Mammary epithelial cell (primary cell): ENCODE results near the gene GRAP2.

ENCODE experiments used
- CTCF ChIP-seq, 2 donors: IDR thresholded peaks in 1 of 2; conservative IDR thresholded peaks in 1 of 2; 2 replicates each; pipeline ENCODE4 v1.5.1; 2011 to 2012; ENCODE audit warnings: inconsistent platforms in 2 of 2, low read length in 2 of 2, mild to moderate bottlenecking in 2 of 2, control low read depth in 1 of 2, low read depth in 1 of 2; ENCODE audit not compliant: insufficient read depth in 1 of 2; ENCODE audit errors: extremely low read depth in 1 of 2
- EZH2 ChIP-seq: IDR thresholded peaks from 2 replicates; pipeline ENCODE4 v1.6.1; 2012; ENCODE audit warnings: low read length, inconsistent platforms, borderline replicate concordance

- TF ChIP-seq CTCF (conservative IDR thresholded peaks at IDR 0.05 in 1 of 2, IDR thresholded peaks at IDR 0.05 in 1 of 2; ENCODE audit: extremely low read depth in 1 of 2, insufficient read depth in 1 of 2, low read depth in 1 of 2, low read length in 2 of 2) (no peak), EZH2 (no peak)
These were observed 60.2 kb downstream of the GRAP2 start for GRCh38 chr22:39960791-39961746.
